GM12872 (cell line): ENCODE data around the gene SSTR5.

ENCODE experiments used
- CTCF ChIP-seq: IDR thresholded peaks from 3 replicates; pipeline ENCODE4 v1.5.1; 2011; ENCODE audit warnings: low read depth, mild to moderate bottlenecking, low read length, moderate library complexity; ENCODE audit not compliant: insufficient read depth

Gene SSTR5

DNA sequence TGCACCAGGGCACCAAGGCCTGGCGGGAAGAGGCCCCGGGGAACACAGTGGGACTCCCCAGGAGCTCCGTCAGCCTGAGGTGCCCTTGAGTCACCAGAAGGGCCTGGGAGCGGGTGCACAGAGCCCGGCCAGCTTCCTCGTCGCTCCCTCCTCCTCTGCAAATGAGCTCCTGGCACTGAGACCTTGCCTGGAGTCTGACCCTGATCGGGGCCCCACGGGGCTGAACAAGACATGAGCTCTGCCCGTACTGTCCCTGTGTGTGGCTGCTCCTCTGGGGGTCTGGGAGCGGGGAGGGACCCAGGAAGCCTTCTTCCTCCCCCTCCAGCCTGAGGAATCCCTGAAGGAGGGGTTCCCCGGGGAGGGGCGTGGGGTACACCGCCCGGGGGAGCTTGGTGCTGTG lies 36.4 kb upstream of the SSTR5 start:
- no peak for TF ChIP-seq CTCF

- TF ChIP-seq CTCF: no peak
Observed at GRCh38 chr16:1036726-1037393, 35.7 kb upstream of the SSTR5 start.

- TF ChIP-seq CTCF: no peak
Observed at GRCh38 chr16:1037394-1038257, 34.9 kb upstream of the SSTR5 start.

DNA sequence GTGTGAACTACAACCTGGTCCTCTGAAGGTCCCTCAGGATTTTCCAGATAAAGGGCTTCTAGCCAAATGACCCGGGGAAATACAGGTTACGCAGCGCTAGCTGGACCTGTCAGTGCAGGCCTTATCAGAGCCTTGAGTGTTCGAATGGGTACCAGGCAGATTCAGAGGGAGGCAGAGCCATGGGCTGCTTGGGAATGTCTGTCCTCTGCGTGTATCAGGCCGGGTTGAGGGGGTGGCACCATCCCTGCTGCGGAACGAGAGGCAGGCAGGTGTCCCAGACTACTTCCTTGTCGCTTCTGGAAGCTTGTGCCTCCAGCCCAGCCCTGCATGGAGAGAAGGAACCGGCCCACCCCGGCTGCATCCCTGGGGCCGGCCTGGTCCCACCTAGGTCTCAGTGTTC lies 33.6 kb upstream of the SSTR5 start:
- TF ChIP-seq CTCF: no peak

- TF ChIP-seq CTCF: no peak
Observed at GRCh38 chr16:1039762-1040161, 32.8 kb upstream of the SSTR5 start.

DNA sequence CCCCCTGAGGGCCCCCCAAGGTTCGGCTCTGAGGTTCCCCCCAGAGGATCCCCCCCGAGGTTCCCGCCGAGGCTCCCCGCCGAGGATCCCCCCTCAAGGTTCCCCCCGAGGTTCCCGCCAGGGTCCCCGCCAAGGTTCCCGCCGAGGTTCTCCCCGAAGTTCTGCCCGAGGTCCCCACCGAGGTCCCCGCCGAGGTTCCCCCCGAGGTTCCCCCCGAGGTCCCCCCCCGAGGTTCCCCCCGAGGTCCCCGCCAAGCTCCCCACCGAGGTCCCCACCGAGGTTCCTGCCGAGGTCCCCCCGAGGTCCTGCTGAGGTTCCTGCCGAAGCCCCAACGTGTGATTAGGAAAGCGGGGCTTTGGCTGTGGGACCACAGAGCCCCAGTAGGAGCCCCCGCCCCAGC lies 32.2 kb upstream of the SSTR5 start:
- TF ChIP-seq CTCF: no peak

DNA sequence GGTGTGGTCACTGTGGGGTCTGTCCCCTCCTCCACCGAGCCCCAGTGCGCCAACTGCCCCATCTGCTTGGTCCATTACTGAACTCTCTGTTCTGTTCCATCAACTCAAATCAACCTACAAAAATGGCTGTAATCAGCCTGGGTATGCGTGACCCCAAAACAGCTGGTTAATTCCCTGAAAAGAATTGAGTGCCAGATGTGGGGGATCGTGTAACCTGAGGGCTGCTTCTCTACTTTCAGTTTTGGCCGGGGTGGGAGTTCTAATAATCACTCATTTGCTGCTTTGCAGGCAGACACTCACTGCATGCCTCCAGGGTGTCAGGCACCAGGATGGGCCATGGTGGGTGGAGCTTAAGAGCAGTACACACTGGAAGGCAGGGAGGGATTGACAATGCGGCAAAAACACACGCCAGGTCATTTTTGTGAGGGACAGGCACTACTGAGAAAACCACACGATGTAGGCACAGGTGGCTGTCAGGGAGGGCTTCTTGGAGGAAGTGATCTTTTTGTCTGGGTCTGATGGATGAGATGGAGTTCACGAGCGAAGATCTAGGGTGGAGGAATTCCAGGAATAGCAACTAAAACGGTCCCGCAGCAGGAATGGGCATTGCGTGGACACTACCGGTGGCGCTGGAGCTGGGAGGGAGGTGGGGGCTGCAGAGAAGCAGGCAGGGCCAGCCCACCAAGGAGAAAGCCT lies 30.4 kb upstream of the SSTR5 start:
- TF ChIP-seq CTCF: no peak
